HEK293 (cell line): Measurements from ENCODE around the gene LRCH1.
A peak's percentile ranks its signal among the peaks of the same experiment; 100 is the strongest.

Source experiments
- CTCF ChIA-PET: fragments of 350-600 bp; formaldehyde crosslinking; extraction: SDS; loops from one replicate; lab custom pipeline; 2021; ENCODE audit warnings: antibody characterized with exemption; lab: Yijun Ruan, JAX
- POLR2A ChIA-PET: fragments of 300-600 bp; formaldehyde crosslinking; extraction: SDS; loops from one replicate; lab custom pipeline; 2020; ENCODE audit warnings: antibody characterized with exemption, inconsistent platforms; lab: Yijun Ruan, JAX
- H3K27ac ChIP-seq: fragments of 200-500 bp; sonication (Bioruptor generic); 2 replicates; pipeline ENCODE4 v1.5.1; 2014; ENCODE audit warnings: low read depth, low read length, control low read depth, inconsistent platforms; ENCODE audit errors: extremely low read depth
- H3K36me3 ChIP-seq, 2 experiments: fragments of 200-500 bp in 1 of 2; sonication (Bioruptor generic) in 1 of 2; 1 replicate in 1 of 2; 2 replicates in 1 of 2; pipeline ENCODE4 v1.5.1; 2014 to 2017; ENCODE audit warnings: inconsistent platforms in 2 of 2, low read length in 2 of 2; ENCODE audit not compliant: control insufficient read depth in 2 of 2, insufficient read depth in 1 of 2
- H3K4me1 ChIP-seq: fragments of 200-500 bp; sonication (Bioruptor generic); 2 replicates; pipeline ENCODE4 v1.5.1; 2014; ENCODE audit warnings: mild to moderate bottlenecking, low read length, inconsistent platforms; ENCODE audit not compliant: control insufficient read depth, insufficient read depth
- H3K4me3 ChIP-seq: 2 replicates; pipeline ENCODE4 v1.5.1; 2011; ENCODE audit warnings: low read depth, mild to moderate bottlenecking, control low read depth, low read length, moderate library complexity
- H3K9me3 ChIP-seq: fragments of 200-500 bp; sonication (Bioruptor generic); 2 replicates; pipeline ENCODE4 v1.5.1; 2014; ENCODE audit warnings: low read depth, low read length, inconsistent platforms; ENCODE audit not compliant: control insufficient read depth, insufficient read depth
- FEZF1 ChIP-seq: fragments of 450-650 bp; formaldehyde crosslinking; IDR thresholded peaks from 2 replicates; pipeline ENCODE4 v1.5.1; 2016; ENCODE audit warnings: missing biosample characterization, missing genetic modification characterization
- GLIS1 ChIP-seq: fragments of 450-650 bp; formaldehyde crosslinking; IDR thresholded peaks from 2 replicates; pipeline ENCODE4 v1.5.1; 2016; ENCODE audit warnings: missing biosample characterization, missing genetic modification characterization
- GLIS2 ChIP-seq: fragments of 450-650 bp; formaldehyde crosslinking; IDR thresholded peaks from 2 replicates; pipeline ENCODE4 v1.5.1; 2016; ENCODE audit warnings: missing biosample characterization, missing genetic modification characterization
- IKZF3 ChIP-seq: fragments of 450-650 bp; IDR thresholded peaks from 2 replicates; pipeline ENCODE4 v1.5.0; 2018; ENCODE audit warnings: missing biosample characterization, mild to moderate bottlenecking, missing genetic modification characterization, moderate library complexity
- PRDM6 ChIP-seq: fragments of 450-650 bp; formaldehyde crosslinking; IDR thresholded peaks from 2 replicates; pipeline ENCODE4 v1.5.1; 2017; ENCODE audit warnings: missing biosample characterization, missing genetic modification characterization
- REPIN1 ChIP-seq: fragments of 450-650 bp; formaldehyde crosslinking; IDR thresholded peaks from 2 replicates; pipeline ENCODE4 v1.5.1; 2017; ENCODE audit warnings: missing biosample characterization, missing genetic modification characterization, low read depth
- ZBTB1 ChIP-seq: fragments of 450-650 bp; formaldehyde crosslinking; IDR thresholded peaks from 2 replicates; pipeline ENCODE4 v1.5.1; 2016; ENCODE audit warnings: missing biosample characterization, missing genetic modification characterization
- ZBTB17 ChIP-seq: fragments of 450-650 bp; formaldehyde crosslinking; IDR thresholded peaks from 2 replicates; pipeline ENCODE4 v1.5.1; 2016; ENCODE audit warnings: missing biosample characterization, missing genetic modification characterization
- ZBTB20 ChIP-seq: fragments of 450-650 bp; formaldehyde crosslinking; IDR thresholded peaks from 2 replicates; pipeline ENCODE4 v1.5.1; 2016; ENCODE audit warnings: missing biosample characterization, missing genetic modification characterization
- ZBTB8A ChIP-seq: fragments of 450-650 bp; formaldehyde crosslinking; IDR thresholded peaks from 2 replicates; pipeline ENCODE4 v1.5.1; 2016; ENCODE audit warnings: missing biosample characterization, missing genetic modification characterization
- ZEB2 ChIP-seq: fragments of 450-650 bp; formaldehyde crosslinking; IDR thresholded peaks from 2 replicates; pipeline ENCODE4 v1.5.1; 2016; ENCODE audit warnings: missing biosample characterization, missing genetic modification characterization
- ZNF19 ChIP-seq: fragments of 450-650 bp; formaldehyde crosslinking; IDR thresholded peaks from 2 replicates; pipeline ENCODE4; 2016; ENCODE audit warnings: missing biosample characterization, missing genetic modification characterization, low read depth
- ZNF266 ChIP-seq: fragments of 450-650 bp; formaldehyde crosslinking; IDR thresholded peaks from 2 replicates; pipeline ENCODE4 v1.5.1; 2016; ENCODE audit warnings: missing biosample characterization, missing genetic modification characterization, low read depth
- ZNF335 ChIP-seq: fragments of 450-650 bp; formaldehyde crosslinking; conservative IDR thresholded peaks from 2 replicates; pipeline ENCODE4 v1.5.1; 2016; ENCODE audit warnings: missing biosample characterization, missing genetic modification characterization
- ZNF354C ChIP-seq: fragments of 450-650 bp; formaldehyde crosslinking; IDR thresholded peaks from 2 replicates; pipeline ENCODE4 v1.5.1; 2016; ENCODE audit warnings: missing biosample characterization, missing genetic modification characterization, low read depth, borderline replicate concordance
- ZNF391 ChIP-seq: fragments of 450-650 bp; formaldehyde crosslinking; IDR thresholded peaks from 2 replicates; pipeline ENCODE4 v1.5.1; 2016; ENCODE audit warnings: low read depth, missing biosample characterization, missing genetic modification characterization, borderline replicate concordance
- ZNF394 ChIP-seq: fragments of 450-650 bp; formaldehyde crosslinking; IDR thresholded peaks from 2 replicates; pipeline ENCODE4 v1.5.1; 2016; ENCODE audit warnings: missing biosample characterization, missing genetic modification characterization, mild to moderate bottlenecking, moderate library complexity, borderline replicate concordance
- ZNF488 ChIP-seq: fragments of 450-650 bp; formaldehyde crosslinking; IDR thresholded peaks from 2 replicates; pipeline ENCODE4 v1.5.1; 2016; ENCODE audit warnings: missing biosample characterization, missing genetic modification characterization
- ZNF596 ChIP-seq: fragments of 450-650 bp; IDR thresholded peaks from 2 replicates; pipeline ENCODE4 v1.5.0; 2018; ENCODE audit warnings: missing biosample characterization, mild to moderate bottlenecking, missing genetic modification characterization, moderate library complexity
- ZNF600 ChIP-seq: fragments of 450-650 bp; formaldehyde crosslinking; IDR thresholded peaks from 2 replicates; pipeline ENCODE4 v1.5.1; 2016; ENCODE audit warnings: missing biosample characterization, missing genetic modification characterization
- ZNF629 ChIP-seq: fragments of 450-650 bp; formaldehyde crosslinking; IDR thresholded peaks from 2 replicates; pipeline ENCODE4 v1.5.1; 2017; ENCODE audit warnings: missing biosample characterization, missing genetic modification characterization
- ZNF639 ChIP-seq: fragments of 450-650 bp; formaldehyde crosslinking; IDR thresholded peaks from 2 replicates; pipeline ENCODE4 v1.5.1; 2016; ENCODE audit warnings: missing biosample characterization, missing genetic modification characterization
- ZNF704 ChIP-seq: fragments of 450-650 bp; formaldehyde crosslinking; IDR thresholded peaks from 2 replicates; pipeline ENCODE4 v1.5.1; 2016; ENCODE audit warnings: missing biosample characterization, missing genetic modification characterization
- ZNF776 ChIP-seq: fragments of 450-650 bp; formaldehyde crosslinking; IDR thresholded peaks from 2 replicates; pipeline ENCODE4 v1.5.0; 2017; ENCODE audit warnings: missing biosample characterization, missing genetic modification characterization, borderline replicate concordance

LRCH1 gene

GRCh38 chr13:46675016-46675415 lies 122.0 kb downstream of the LRCH1 start (continued):
- TF ChIP-seq ZNF596 (tag by site-specific recombination) (peak; percentile 12; the same call in 1 of the 2 replicates), ZNF354C (no peak), ZBTB1 (tag by site-specific recombination) (0 out of 2 replicates have a peak, but pooled peaks have one; percentile 61), ZNF639 (peak; percentile 93), ZBTB20 (tag by site-specific recombination) (no peak), REPIN1 (tag by site-specific recombination) (no peak), ZNF704 (tag by site-specific recombination) (no peak), ZNF391 (peak; percentile 71; the same call in 1 of the 2 replicates)

GRCh38 chr13:46676378-46676725 lies 123.4 kb downstream of the LRCH1 start:
- Histone ChIP-seq H3K4me3 (no peak overlapping the region), H3K36me3 (peaks cover 0 to 2% of the 10 kb centered on the region in 2 experiments; a peak in 2 of 3 replicates), H3K9me3 (no peaks in the 10 kb centered on the region), H3K27ac (no peak overlapping the region), H3K4me1 (peaks cover 9% of the 10 kb centered on the region)
- no peak for TF ChIP-seq ZNF776 (tag by site-specific recombination)
- no peak for TF ChIP-seq ZNF488 (tag by site-specific recombination)
- ChIA-PET CTCF (interaction anchor here (2.0 kb wide), 1 partner anchor 124 kb away, joined by 6 read pairs; no protein-coding TSS in a partner anchor), POLR2A (no interaction called here)

GRCh38 chr13:46679369-46680120 lies 126.6 kb downstream of the LRCH1 start:
- no peaks in the 10 kb centered on the region; a peak in 1 of 3 replicates for H3K36me3 ChIP-seq
- ChIA-PET POLR2A (no interaction called here), CTCF (no interaction called here)
- H3K27ac ChIP-seq = no peak overlapping the region
- H3K9me3 ChIP-seq = no peaks in the 10 kb centered on the region
- no peak overlapping the region for H3K4me3 ChIP-seq
- TF ChIP-seq IKZF3 = peak; percentile 65
- TF ChIP-seq ZNF266 (tag by site-specific recombination) = no peak
- peak; percentile 53 for TF ChIP-seq FEZF1 (tag by site-specific recombination)
- TF ChIP-seq ZNF335 (tag by site-specific recombination) = no peak
- no peak for TF ChIP-seq ZNF19 (tag by site-specific recombination)
- 0 out of 2 replicates have a peak, but pooled peaks have one; percentile 16 for TF ChIP-seq ZNF600 (tag by site-specific recombination)
- peak; percentile 34; the same call in 1 of the 2 replicates for TF ChIP-seq ZEB2 (tag by site-specific recombination)
- peak; percentile 88 for TF ChIP-seq PRDM6 (tag by site-specific recombination)
- peak; percentile 75 for TF ChIP-seq GLIS1
- TF ChIP-seq ZNF629 (tag by site-specific recombination) = 0 out of 2 replicates have a peak, but pooled peaks have one; percentile 41
- peak; percentile 48; the same call in 1 of the 2 replicates for TF ChIP-seq ZNF394 (tag by site-specific recombination)
- peak; percentile 41; the same call in 1 of the 2 replicates for TF ChIP-seq GLIS2
- peak; percentile 49 for TF ChIP-seq ZBTB8A
- peak; percentile 44; the same call in 1 of the 2 replicates for TF ChIP-seq ZBTB17 (tag by site-specific recombination)
- H3K4me1 ChIP-seq = peaks cover 13% of the 10 kb centered on the region
